Body of pancreas (tissue), 4 donors: ENCODE data around the gene DLGAP1. TPM values are rescaled to one million over a fixed set of nuclear protein-coding genes. Genes with fewer than 3 reads are reported as not detected.

Source experiments
- ATAC-seq: fragments of 150-250 bp; one replicate; pipeline ENCODE4 v1.9.1; 2016
- DNase-seq, 4 donors: peaks; one replicate each; pipeline ENCODE4 v3.0.0-alpha.2; 2019
- H3K27ac ChIP-seq, 4 donors: fragments of 200-600 bp; sonication (generic); 1 replicate in 3 of 4; 2 replicates in 1 of 4; pipeline versions ENCODE4 v1.5.1 to v1.6.1; 2016 to 2019; ENCODE audit warnings: mild to moderate bottlenecking in 1 of 4, mixed read lengths in 1 of 4, moderate library complexity in 1 of 4
- H3K27me3 ChIP-seq, 2 donors: fragments of 200-600 bp; sonication (generic); one replicate each; pipeline ENCODE4 v1.6.0; 2016; ENCODE audit warnings: mild to moderate bottlenecking in 1 of 2
- H3K36me3 ChIP-seq, 2 donors: fragments of 200-600 bp; sonication (generic); replicated peaks in 1 of 2; 2 replicates each; pipeline ENCODE4 v1.5.1; 2016; ENCODE audit warnings: low read depth in 2 of 2; ENCODE audit not compliant: insufficient read depth in 1 of 2
- H3K4me1 ChIP-seq: fragments of 200-600 bp; sonication (generic); one replicate; pipeline ENCODE4 v1.6.0; 2016
- H3K4me3 ChIP-seq, 2 donors: fragments of 200-600 bp; sonication (generic); 1 replicate in 1 of 2; 2 replicates in 1 of 2; pipeline ENCODE4 v1.5.1; 2016 to 2019
- H3K9me3 ChIP-seq, 3 donors: fragments of 200-600 bp; sonication (generic); 1 replicate in 2 of 3; 2 replicates in 1 of 3; pipeline ENCODE4 v1.5.1; 2016
- POLR2A ChIP-seq, 3 donors: fragments of 450-650 bp; IDR thresholded peaks; one replicate each; pipeline ENCODE4 v1.6.1; 2016; ENCODE audit warnings: antibody characterized with exemption in 3 of 3, mild to moderate bottlenecking in 2 of 3
- WGBS, 2 donors: methylation state at CpG; one replicate each; pipeline ENCODE4 v1.1.5; 2017; 5-methylcytosine and 5-hydroxymethylcytosine counted together
- intact Hi-C: fragments of 100-400 bp; cut with DNase I; formaldehyde crosslinking; loops from one replicate; pipeline ENCODE4 v1.15.1; 2023
- total RNA-seq, 2 donors: library from RNA; depleted of rRNA; stranded (reverse); fragments of >200 nt; gene quantifications; one replicate each; pipeline ENCODE4 v1.1.0, GENCODE V29; 2016
- TF ChIP-seq, protein P1 (sequence below), 7 experiments: fragments of 450-650 bp in 4 of 7; fragments of 200-600 bp in 3 of 7; sonication (generic) in 3 of 7; IDR thresholded peaks; one replicate each; pipeline ENCODE4 v1.5.1; 2016 to 2019; ENCODE audit warnings: antibody characterized with exemption in 7 of 7

Gene DLGAP1
- total RNA-seq, 2 donors from 2014 or later, result 0.52 to 7.9 TPM

DNA sequence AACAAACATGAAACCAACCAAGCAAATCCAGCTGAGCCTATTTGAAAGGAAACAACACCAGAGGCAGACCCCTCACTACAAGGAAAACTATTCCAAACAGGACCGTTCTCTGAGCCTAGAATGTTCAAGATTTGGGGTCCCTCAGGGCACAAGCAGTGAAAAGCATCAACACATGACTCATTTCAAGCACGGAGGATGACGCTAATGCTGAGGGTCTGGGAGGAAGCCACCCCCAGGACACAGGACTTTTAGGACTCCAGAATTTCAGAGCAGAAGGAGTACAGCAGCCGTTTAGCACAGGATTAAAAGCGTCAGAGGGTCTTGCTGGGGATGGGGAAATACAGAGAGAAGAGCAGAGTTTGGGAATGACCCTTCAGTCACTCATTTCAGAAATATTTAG lies 168.9 kb downstream of the DLGAP1 start:
- WGBS, 2 donors, result 55 to 67% methylated on average over 5 of the region's 5 CpGs

DNA sequence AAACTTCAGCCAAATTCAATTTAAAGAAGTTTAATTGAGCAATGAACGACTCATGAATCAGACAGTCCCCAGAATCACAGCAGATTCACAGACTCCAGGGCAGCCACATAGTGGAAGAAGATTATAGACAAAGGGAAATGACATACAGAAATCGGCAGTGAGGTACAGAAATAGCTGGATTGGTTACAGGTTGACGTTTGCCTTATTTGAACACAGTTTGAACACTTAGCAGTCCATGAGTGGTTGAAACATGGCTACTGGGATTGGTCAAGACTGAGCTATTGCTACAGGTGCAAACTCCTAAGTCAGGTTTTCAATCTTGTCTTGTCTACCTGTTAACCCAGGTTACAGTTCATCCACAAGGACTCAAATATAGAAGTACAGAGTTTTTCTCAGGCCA lies 169.6 kb downstream of the DLGAP1 start:
- no peaks in the 10 kb centered on the region for H3K9me3 ChIP-seq
- H3K36me3 ChIP-seq, result no peaks in the 10 kb centered on the region
- intact Hi-C loops, result no loop called here
- H3K27ac ChIP-seq, result no peak overlapping the region
- H3K4me1 ChIP-seq, result no peaks in the 10 kb centered on the region
- no peak for DNase-seq
- TF ChIP-seq POLR2A (IDR thresholded peaks at IDR 0.05), result no peak
- TF ChIP-seq, protein P1, sequence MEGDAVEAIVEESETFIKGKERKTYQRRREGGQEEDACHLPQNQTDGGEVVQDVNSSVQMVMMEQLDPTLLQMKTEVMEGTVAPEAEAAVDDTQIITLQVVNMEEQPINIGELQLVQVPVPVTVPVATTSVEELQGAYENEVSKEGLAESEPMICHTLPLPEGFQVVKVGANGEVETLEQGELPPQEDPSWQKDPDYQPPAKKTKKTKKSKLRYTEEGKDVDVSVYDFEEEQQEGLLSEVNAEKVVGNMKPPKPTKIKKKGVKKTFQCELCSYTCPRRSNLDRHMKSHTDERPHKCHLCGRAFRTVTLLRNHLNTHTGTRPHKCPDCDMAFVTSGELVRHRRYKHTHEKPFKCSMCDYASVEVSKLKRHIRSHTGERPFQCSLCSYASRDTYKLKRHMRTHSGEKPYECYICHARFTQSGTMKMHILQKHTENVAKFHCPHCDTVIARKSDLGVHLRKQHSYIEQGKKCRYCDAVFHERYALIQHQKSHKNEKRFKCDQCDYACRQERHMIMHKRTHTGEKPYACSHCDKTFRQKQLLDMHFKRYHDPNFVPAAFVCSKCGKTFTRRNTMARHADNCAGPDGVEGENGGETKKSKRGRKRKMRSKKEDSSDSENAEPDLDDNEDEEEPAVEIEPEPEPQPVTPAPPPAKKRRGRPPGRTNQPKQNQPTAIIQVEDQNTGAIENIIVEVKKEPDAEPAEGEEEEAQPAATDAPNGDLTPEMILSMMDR (IDR thresholded peaks at IDR 0.05), result no peak
- no peaks in the 10 kb centered on the region for H3K27me3 ChIP-seq
- ATAC-seq, result no peak
- H3K4me3 ChIP-seq, result no peak overlapping the region
- WGBS, 2 donors, result 37 to 44% methylated on average over 3 of the region's 3 CpGs

More for the DNA sequence above, 168.9 kb downstream of the DLGAP1 start:
- ATAC-seq, result no peak
- no peak overlapping the region for H3K27ac ChIP-seq
- H3K9me3 ChIP-seq, result no peaks in the 10 kb centered on the region
- DNase-seq, result no peak
- TF ChIP-seq, protein P1 (IDR thresholded peaks at IDR 0.05), result no peak
- TF ChIP-seq POLR2A (IDR thresholded peaks at IDR 0.05), result no peak
- H3K4me3 ChIP-seq, result no peak overlapping the region
- no peaks in the 10 kb centered on the region for H3K36me3 ChIP-seq
- intact Hi-C loops, result no loop called here
- H3K4me1 ChIP-seq, result no peaks in the 10 kb centered on the region
- H3K27me3 ChIP-seq, result no peaks in the 10 kb centered on the region

DNA sequence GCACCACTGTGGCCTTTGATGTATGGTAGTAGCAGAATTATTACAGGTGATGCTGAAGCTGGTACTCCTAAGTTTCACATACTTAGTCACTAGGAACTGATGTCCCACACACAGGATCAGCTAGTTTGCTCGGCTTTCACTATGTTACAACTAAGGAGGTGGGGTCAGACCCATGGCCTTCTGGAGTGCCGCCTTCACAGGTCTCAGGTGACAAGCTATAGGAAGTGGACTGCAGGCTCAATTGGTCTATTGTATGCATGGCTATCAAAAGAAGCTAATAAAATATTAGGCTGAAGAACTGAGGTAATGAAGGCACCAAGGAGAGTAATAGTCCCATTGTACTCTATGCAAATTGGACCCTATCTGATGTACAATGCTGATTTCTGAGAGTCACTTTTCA lies 170.6 kb downstream of the DLGAP1 start:
- no peaks in the 10 kb centered on the region for H3K9me3 ChIP-seq
- H3K4me3 ChIP-seq, result no peak overlapping the region
- no peaks in the 10 kb centered on the region for H3K4me1 ChIP-seq
- H3K27ac ChIP-seq, result no peak overlapping the region
- TF ChIP-seq, protein P1 (IDR thresholded peaks at IDR 0.05), result no peak
- TF ChIP-seq POLR2A (IDR thresholded peaks at IDR 0.05), result no peak
- no peaks in the 10 kb centered on the region for H3K27me3 ChIP-seq
- DNase-seq (no peak), ATAC-seq (no peak)
- 37 to 51% methylated on average over 2 of the region's 2 CpGs for WGBS, 2 donors
- H3K36me3 ChIP-seq, result no peaks in the 10 kb centered on the region
- intact Hi-C loops, result no loop called here

DNA sequence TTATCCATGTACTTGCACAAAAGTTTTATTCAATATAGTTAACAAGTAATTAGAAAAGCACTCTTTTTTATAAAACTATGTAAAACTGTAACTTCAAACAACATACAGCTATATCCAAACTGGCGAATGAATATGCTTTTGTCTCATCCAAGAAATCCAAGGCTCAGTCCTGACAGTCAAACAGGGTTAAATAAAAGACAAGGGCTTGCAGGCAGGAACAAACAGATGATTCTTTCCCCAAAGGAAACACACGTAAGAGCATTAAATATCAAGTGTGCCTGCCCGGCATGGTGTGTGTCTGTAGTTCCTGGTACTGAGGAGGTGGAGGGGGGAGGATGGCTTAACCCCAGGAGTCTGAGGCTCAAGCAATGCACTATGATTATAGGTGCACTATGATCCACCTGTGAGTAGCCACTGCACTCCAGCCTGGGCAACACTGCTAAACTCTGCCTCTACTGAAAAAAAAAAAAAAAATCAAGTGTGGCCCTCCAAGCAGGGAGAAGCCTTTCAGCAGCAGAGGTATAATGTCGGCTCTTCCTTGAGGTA lies 171.3 kb downstream of the DLGAP1 start:
- no peaks in the 10 kb centered on the region for H3K9me3 ChIP-seq
- ATAC-seq, result no peak
- no peak for DNase-seq
- H3K4me1 ChIP-seq, result no peaks in the 10 kb centered on the region
- H3K27me3 ChIP-seq, result no peaks in the 10 kb centered on the region
- H3K4me3 ChIP-seq, result no peak overlapping the region
- no peak overlapping the region for H3K27ac ChIP-seq
- no peak for TF ChIP-seq POLR2A (IDR thresholded peaks at IDR 0.05)
- TF ChIP-seq, protein P1 (IDR thresholded peaks at IDR 0.05), result no peak
- intact Hi-C loops, result no loop called here
- WGBS, 2 donors, result 38 to 61% methylated on average over 4 of the region's 4 CpGs
- no peaks in the 10 kb centered on the region for H3K36me3 ChIP-seq

DNA sequence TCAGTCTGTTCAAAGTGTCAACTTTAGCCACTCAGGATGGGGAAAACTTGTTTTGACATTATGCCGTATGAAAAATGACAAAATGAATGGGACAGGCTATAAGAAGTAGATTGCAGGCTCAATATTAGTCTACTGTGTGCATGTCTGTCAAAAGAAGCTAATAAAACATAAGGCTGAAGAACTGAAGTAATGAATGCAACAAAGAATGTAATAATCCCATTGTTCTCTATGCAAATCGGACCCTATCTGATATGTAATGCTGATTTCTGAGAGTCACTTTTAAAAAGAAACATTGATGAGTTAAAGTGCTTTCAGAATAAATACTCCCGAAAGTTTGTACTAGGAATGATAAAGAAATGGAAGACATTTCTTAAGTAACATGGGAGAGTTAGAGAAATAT lies 172.2 kb downstream of the DLGAP1 start:
- Histone ChIP-seq H3K9me3 (no peaks in the 10 kb centered on the region), H3K27ac (no peak overlapping the region), H3K4me3 (no peak overlapping the region), H3K27me3 (no peaks in the 10 kb centered on the region), H3K36me3 (no peaks in the 10 kb centered on the region), H3K4me1 (no peaks in the 10 kb centered on the region)
- no peak for DNase-seq
- WGBS, 2 donors, result 50 to 56% methylated on average over 3 of the region's 3 CpGs
- intact Hi-C loops, result no loop called here
- no peak for TF ChIP-seq POLR2A (IDR thresholded peaks at IDR 0.05)
- TF ChIP-seq, protein P1 (IDR thresholded peaks at IDR 0.05), result no peak
- ATAC-seq, result no peak
